ENCODE measurements around the gene XKR7.
"Not testable (repeated sequence)": the region's sequence is repeated elsewhere in the genome, so short reads cannot be mapped to it uniquely, and the experiment has no call there.

The XKR7 gene

GRCh38 chr20:31967830-31968249 is at the start of gene XKR7:
XKR7 (plus strand) TSS chr20:31968151; CDS start chr20:31968176, 25 bp downstream.
- DNase-seq: peak; percentile 91

GRCh38 chr20:31918466-31919105 is 49.4 kb upstream of the XKR7 start:
- no peak for DNase-seq

- DNase-seq: no peak
These were observed 48.4 kb upstream of the XKR7 start for GRCh38 chr20:31919410-31920155.

- no peak for DNase-seq
These were observed 47.6 kb upstream of the XKR7 start for GRCh38 chr20:31920275-31920855.

- not testable (repeated sequence) for DNase-seq
These were observed 46.5 kb upstream of the XKR7 start for GRCh38 chr20:31921480-31921879.

GRCh38 chr20:31922181-31922580 is 45.8 kb upstream of the XKR7 start:
- no peak for DNase-seq

- DNase-seq: no peak
These were observed 45.4 kb upstream of the XKR7 start for GRCh38 chr20:31922588-31922987.

GRCh38 chr20:31923388-31924331 is 44.3 kb upstream of the XKR7 start:
- no peak for DNase-seq

GRCh38 chr20:31924561-31924960 is 43.4 kb upstream of the XKR7 start:
- no peak for DNase-seq

GRCh38 chr20:31925631-31926030 is 42.3 kb upstream of the XKR7 start:
- DNase-seq: no peak

- DNase-seq: no peak
These were observed 41.5 kb upstream of the XKR7 start for GRCh38 chr20:31926493-31926892.

- DNase-seq: no peak
These were observed 40.3 kb upstream of the XKR7 start for GRCh38 chr20:31927627-31928159.

GRCh38 chr20:31929631-31930030 is 38.3 kb upstream of the XKR7 start:
- DNase-seq: not testable (repeated sequence)

GRCh38 chr20:31930779-31931178 is 37.2 kb upstream of the XKR7 start:
- DNase-seq: no peak

- no peak for DNase-seq
These were observed 34.3 kb upstream of the XKR7 start for GRCh38 chr20:31933698-31934097.

GRCh38 chr20:31934491-31934890 is 33.5 kb upstream of the XKR7 start:
- DNase-seq: no peak

- no peak for DNase-seq
These were observed 32.8 kb upstream of the XKR7 start for GRCh38 chr20:31934968-31935764.

GRCh38 chr20:31936420-31936819 is 31.5 kb upstream of the XKR7 start:
- no peak for DNase-seq

GRCh38 chr20:31937820-31938219 is 30.1 kb upstream of the XKR7 start:
- no peak for DNase-seq

- no peak for DNase-seq
These were observed 28.3 kb upstream of the XKR7 start for GRCh38 chr20:31939661-31940060.

- no peak for DNase-seq
These were observed 24.9 kb upstream of the XKR7 start for GRCh38 chr20:31943052-31943471.

GRCh38 chr20:31945319-31945718 is 22.6 kb upstream of the XKR7 start:
- DNase-seq: no peak

All from NCI-H2171 (cell line).